Progenitor cell of endocrine pancreas (in vitro differentiated cells): ENCODE measurements around the gene COG2. TPM values are rescaled to one million over a fixed set of nuclear protein-coding genes. Genes with fewer than 3 reads are reported as not detected.

Source experiments
- DNase-seq: peaks from one replicate; pipeline ENCODE4 v3.0.0; 2021; ENCODE audit warnings: low spot score; ENCODE audit not compliant: unreplicated experiment
- H3K27ac Mint-ChIP-seq: 2 replicates; pipeline ENCODE4 v1.8.0; 2021; ENCODE audit warnings: mild to moderate bottlenecking, moderate library complexity, mixed read lengths
- H3K27me3 Mint-ChIP-seq: 2 replicates; pipeline ENCODE4 v1.8.0; 2021; ENCODE audit warnings: mixed read lengths
- H3K36me3 Mint-ChIP-seq: 2 replicates; pipeline ENCODE4 v1.8.0; 2022; ENCODE audit warnings: mixed read lengths; ENCODE audit not compliant: insufficient read depth
- H3K4me1 Mint-ChIP-seq: 2 replicates; pipeline ENCODE4 v1.8.0; 2021; ENCODE audit warnings: low read depth, mixed read lengths
- H3K4me3 Mint-ChIP-seq: 2 replicates; pipeline ENCODE4 v1.8.0; 2021; ENCODE audit warnings: low read depth, mild to moderate bottlenecking, moderate library complexity, mixed read lengths
- H3K9me3 Mint-ChIP-seq: 2 replicates; pipeline ENCODE4 v1.8.0; 2021; ENCODE audit warnings: low read depth, mixed read lengths
- total RNA-seq: library from RNA; stranded (reverse); gene quantifications from 2 replicates; pipeline ENCODE4 v1.2.1, GENCODE V29; 2021
- TF ChIP-seq, protein P1 (sequence below): fragments of 200-600 bp; sonication (generic); IDR thresholded peaks from one replicate; pipeline ENCODE4 v1.5.0; 2021; ENCODE audit warnings: antibody characterized with exemption, mild to moderate bottlenecking; ENCODE audit not compliant: unreplicated experiment

COG2 gene
- total RNA-seq, 1 donor from 2014 or later, result 45.2 TPM

DNA sequence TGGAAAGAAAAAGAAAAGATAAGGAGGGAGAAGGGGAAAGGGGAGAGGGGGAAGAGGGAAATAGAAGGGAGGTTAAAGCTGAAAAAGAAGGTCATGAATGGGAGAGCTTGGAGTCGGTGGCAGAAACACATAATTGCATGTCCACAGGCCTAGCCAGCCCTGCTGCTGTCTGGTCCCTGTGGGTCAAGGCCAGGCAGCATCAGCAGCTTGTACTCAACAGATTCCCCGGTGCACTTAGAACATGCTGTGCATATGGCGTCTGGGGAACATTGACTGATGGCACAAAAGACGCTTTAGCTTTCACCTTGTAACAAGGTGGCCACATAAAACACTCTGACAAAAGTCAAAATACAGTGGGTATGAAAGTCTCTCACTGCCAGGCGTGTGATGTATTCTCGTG, 25.9 kb downstream of the COG2 start:
- H3K27ac Mint-ChIP-seq, result no peak overlapping the region
- no peaks in the 10 kb centered on the region for H3K27me3 Mint-ChIP-seq
- peaks cover 38% of the 10 kb centered on the region for H3K36me3 Mint-ChIP-seq
- no peak for DNase-seq
- H3K4me1 Mint-ChIP-seq, result no peaks in the 10 kb centered on the region
- H3K4me3 Mint-ChIP-seq, result no peak overlapping the region
- H3K9me3 Mint-ChIP-seq, result no peaks in the 10 kb centered on the region
- TF ChIP-seq, protein P1, sequence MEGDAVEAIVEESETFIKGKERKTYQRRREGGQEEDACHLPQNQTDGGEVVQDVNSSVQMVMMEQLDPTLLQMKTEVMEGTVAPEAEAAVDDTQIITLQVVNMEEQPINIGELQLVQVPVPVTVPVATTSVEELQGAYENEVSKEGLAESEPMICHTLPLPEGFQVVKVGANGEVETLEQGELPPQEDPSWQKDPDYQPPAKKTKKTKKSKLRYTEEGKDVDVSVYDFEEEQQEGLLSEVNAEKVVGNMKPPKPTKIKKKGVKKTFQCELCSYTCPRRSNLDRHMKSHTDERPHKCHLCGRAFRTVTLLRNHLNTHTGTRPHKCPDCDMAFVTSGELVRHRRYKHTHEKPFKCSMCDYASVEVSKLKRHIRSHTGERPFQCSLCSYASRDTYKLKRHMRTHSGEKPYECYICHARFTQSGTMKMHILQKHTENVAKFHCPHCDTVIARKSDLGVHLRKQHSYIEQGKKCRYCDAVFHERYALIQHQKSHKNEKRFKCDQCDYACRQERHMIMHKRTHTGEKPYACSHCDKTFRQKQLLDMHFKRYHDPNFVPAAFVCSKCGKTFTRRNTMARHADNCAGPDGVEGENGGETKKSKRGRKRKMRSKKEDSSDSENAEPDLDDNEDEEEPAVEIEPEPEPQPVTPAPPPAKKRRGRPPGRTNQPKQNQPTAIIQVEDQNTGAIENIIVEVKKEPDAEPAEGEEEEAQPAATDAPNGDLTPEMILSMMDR, result no peak

DNA sequence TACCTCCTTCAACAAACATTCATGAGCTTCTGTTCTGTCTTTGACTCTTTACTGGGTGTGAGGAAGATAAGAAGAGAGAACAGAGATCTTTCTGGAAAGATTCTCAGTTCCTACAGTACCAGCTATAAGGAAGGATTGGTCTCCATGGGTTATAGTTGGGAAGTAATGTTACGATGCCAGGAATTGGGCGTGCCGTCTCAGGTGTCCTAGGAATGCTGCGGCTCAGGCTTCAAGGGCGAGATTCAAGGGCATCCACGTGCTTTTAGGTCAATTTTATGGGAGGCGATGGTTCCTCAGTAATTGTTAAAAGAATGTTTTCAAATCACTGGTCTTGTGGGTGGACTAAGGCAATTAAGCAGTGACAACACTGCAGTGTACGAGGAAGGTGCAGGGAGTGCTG, 27.3 kb downstream of the COG2 start:
- H3K36me3 Mint-ChIP-seq, result peaks cover 38% of the 10 kb centered on the region
- DNase-seq, result no peak
- H3K27me3 Mint-ChIP-seq, result no peaks in the 10 kb centered on the region
- no peaks in the 10 kb centered on the region for H3K4me1 Mint-ChIP-seq
- H3K27ac Mint-ChIP-seq, result peak overlapping the region; percentile 3
- H3K4me3 Mint-ChIP-seq, result no peak overlapping the region
- TF ChIP-seq, protein P1, result no peak
- no peaks in the 10 kb centered on the region for H3K9me3 Mint-ChIP-seq

DNA sequence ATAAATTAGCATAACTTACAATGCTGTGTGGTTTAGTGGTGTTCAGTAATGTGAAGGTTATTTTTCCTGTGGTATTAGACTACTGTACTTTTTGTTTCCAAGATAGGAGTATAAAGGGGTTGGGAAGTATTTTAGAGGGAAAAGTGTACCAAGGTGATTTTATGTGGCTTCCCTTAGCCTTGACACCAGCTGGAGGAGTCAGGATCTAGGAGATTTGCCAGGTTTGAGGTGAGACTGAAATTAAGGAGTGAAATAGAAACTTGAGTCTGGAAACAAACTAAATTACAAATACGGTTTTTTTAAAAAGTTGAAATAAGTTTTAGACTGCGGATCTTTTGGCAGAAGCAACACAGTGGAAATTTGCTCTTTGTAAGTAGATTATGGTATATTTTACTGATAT, 32.3 kb downstream of the COG2 start:
- H3K27me3 Mint-ChIP-seq, result no peaks in the 10 kb centered on the region
- peaks cover 51% of the 10 kb centered on the region for H3K36me3 Mint-ChIP-seq
- TF ChIP-seq, protein P1, result no peak
- H3K9me3 Mint-ChIP-seq, result peaks cover 14% of the 10 kb centered on the region
- no peaks in the 10 kb centered on the region for H3K4me1 Mint-ChIP-seq
- no peak for DNase-seq
- H3K4me3 Mint-ChIP-seq, result no peak overlapping the region
- no peak overlapping the region for H3K27ac Mint-ChIP-seq

DNA sequence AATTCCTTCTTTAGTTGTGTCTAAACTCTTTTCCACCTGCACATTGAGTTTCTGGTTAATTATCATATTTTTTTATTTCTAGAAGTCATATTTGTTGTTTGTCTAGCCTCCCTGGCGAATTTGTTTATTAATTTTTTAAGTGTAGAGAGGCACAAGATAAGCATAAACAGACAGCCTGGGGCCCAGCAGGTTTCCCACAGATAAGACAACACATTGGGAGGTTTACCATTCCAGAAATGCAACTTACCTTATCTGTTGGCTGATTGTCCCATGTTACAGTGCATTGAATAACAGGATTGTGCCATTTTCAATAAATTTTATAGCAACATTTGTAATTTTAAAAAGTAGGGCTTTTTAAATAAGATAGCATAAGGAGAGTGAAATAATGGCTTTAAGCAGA, 34.9 kb downstream of the COG2 start:
- Mint-ChIP-seq H3K9me3 (peaks cover 14% of the 10 kb centered on the region), H3K4me1 (peaks cover 7% of the 10 kb centered on the region), H3K27me3 (no peaks in the 10 kb centered on the region), H3K27ac (no peak overlapping the region), H3K36me3 (peaks cover 46% of the 10 kb centered on the region), H3K4me3 (no peak overlapping the region)
- DNase-seq, result no peak
- TF ChIP-seq, protein P1, result no peak

DNA sequence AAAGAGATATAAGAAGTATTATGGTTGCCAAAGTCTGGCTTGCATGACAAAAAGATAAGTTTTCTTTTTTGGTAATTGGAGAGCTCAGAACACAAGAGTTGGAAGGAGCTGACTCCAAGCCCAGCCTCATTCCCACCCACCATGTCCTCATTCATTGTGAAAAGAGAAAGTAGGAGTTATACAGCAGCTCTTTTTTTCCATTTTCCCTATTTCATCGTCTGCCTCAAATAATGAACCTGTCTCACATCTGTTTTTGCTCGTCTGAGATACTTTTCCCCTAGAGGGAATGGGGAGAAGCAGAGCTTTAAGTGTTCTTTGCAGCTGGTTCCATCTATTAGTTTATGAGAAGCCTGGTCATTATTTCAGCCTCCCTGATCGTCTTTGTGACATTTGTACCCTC, 36.9 kb downstream of the COG2 start:
- Mint-ChIP-seq H3K4me3 (no peak overlapping the region), H3K27me3 (no peaks in the 10 kb centered on the region), H3K27ac (no peak overlapping the region), H3K4me1 (peaks cover 7% of the 10 kb centered on the region), H3K9me3 (peaks cover 14% of the 10 kb centered on the region), H3K36me3 (peaks cover 47% of the 10 kb centered on the region)
- TF ChIP-seq, protein P1, result no peak
- DNase-seq, result no peak
